GM12891 (cell line): ENCODE results near the gene SCNN1G.

Experiments
- PAX5 ChIP-seq: IDR thresholded peaks from 2 replicates; pipeline ENCODE4 v1.6.1; 2011; ENCODE audit warnings: low read length, moderate library complexity, mild to moderate bottlenecking; ENCODE audit not compliant: insufficient read depth, severe bottlenecking
- POLR2AphosphoS5 ChIP-seq: IDR thresholded peaks from 2 replicates; pipeline ENCODE4 v1.6.1; 2011; ENCODE audit warnings: low read depth, low read length, control low read depth

DNA sequence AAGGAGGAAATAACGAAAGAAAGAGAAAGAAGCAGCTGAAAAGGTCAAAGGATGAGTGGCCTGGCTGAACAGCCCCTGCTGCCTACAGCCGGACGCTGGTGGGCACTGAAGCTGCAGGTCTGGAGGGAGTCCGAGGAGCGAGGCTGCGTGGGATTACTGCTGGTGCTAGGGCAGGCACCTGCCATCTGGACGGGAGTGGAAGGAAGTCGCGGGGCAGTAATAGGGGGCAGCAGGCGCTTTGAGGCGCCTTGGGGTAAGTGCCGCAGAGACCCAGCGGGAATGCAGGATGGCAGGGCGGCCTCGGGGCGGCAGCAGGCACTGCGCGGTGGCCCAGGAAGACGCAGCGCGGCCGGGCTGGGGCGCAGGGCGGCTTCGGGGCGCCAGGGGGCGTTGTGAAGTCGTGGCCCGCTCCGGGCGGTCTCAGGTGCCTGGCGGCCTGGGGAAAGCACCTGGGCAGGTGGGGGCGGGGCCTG lies 303 bp upstream of the SCNN1G start:
- TF ChIP-seq POLR2AphosphoS5 = no peak
- TF ChIP-seq PAX5 = no peak
